Fibroblast of peridontal ligament (primary cell): Measurements from ENCODE around the gene PROSER1.
"Not testable (repeated sequence)": the region's sequence is repeated elsewhere in the genome, so short reads cannot be mapped to it uniquely, and the experiment has no call there.

ENCODE experiments used
- DNase-seq: peaks from one replicate; pipeline ENCODE4 v3.0.0-alpha.2; 2010; ENCODE audit errors: extremely low read depth

Gene PROSER1

DNA sequence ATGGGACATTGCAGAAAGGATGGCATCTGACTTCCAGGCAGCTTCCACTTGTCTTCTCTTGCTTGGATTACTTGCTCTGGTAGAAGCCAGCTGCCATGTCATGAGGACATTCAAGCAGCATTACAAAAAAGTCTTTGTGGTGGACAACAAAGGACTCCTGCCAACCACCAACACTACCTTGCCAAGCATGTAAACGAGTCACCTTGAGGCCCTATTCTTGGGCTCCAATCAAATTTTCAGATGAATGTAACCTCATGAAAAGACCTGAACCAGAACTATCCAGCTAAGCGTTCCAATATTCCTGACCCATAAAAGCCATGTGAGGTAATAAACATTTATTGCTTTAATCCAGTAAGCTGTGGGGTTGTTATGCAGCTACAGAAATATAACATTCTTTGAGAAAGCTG lies 12.5 kb downstream of the PROSER1 start:
- DNase-seq: no peak

DNA sequence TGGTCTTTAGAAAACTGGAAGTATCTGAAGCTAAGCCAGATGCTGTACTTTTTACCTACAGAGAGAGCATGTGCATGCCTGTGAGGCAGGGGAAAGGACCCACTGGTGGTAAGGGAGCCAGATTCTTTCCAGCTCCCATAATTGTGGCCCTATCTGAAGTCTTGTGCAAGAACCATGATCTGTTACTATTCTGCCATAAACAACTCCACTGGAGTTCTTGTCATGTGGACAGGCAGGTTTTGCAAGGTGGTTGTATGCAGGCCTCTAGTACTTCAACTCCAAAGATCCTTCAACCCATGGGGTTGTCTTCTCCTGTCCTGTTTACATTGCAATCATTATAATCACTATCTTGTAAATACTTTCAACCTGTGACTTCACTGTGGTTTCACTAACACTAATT lies 14.1 kb downstream of the PROSER1 start:
- peak; percentile 11 for DNase-seq

DNA sequence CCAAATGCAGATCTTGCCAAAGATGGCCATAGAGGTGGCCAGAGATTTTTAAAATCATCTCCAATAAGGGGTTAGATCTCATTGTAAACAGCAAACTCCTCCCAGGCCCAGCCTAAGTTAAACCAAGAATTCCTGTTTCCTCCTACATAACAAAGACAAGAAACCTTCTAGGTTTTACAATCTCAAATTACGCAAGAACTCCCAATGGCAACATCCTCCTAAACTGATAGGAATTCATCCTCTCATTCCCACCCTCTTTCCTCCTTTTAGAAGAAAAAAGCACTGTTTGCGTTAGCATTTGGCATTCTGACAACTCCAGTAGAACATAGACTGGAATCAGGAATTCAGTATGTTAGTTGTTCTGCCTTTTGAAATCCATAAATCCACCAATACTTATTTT lies 14.6 kb downstream of the PROSER1 start:
- DNase-seq: peak; percentile 47

DNA sequence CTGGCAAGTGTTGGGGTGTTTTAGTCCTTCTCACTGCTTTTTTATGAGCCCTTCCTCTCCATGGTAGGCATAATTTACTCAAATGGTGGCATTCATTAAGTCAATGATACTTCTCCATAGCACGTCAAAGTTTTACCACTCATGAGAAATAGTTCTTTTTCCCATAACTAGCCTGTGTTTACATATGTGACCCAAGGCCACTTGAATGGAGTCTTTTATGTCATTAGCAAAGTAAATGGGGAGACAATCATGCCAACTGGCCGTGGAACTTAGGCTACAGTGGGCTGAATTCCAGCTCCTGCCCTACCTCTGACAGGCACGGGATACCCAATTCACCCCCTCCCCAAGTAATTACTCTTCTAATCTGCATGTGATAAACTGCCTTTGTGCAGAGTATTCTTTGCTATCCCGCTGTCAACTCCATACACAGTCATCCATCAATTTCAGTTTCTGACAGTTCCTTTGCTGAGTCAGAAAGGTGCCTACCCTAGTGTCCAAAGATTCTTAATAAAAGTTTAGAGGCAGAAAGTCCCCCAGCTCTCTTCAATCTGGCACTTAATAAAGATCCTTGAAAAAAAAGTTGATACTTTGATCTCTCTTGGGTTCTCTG lies 16.9 kb downstream of the PROSER1 start:
- no peak for DNase-seq

DNA sequence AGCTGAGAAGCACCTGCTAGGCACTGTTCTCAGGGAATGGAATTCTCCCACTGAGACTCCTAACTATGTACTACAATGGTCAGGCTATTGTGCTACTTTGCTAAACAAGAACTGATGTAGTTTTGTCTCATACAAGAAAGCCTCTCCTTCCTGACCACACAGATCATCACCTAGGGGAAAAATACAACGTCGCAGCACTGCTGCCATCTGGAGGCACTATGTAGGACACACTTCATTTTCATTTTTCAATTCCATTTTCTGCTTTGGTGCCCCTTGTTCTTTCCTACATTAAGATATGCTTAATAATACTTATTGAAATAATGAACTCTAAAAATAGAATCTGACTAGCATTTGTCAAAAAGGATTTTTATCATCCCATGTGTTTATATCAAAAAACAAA lies 21.1 kb downstream of the PROSER1 start:
- DNase-seq: peak; percentile 30

DNA sequence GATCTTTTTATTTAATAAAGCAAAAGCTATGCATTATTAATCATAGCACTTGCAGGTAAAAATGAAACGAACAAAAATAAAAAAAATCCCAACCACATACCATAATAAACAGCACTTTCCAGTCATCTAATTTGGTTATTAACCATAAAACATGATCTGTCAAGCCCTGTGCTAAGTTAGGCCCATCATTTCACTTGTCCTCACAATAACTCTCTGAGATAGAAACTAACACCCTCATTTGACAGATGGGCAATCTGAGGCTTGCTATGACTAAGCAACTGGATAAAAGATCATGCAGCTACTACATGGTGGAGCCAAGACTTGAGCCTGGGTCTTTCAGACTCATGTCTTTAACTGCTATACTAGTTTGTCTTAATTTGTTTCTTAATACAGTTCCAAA lies 21.8 kb downstream of the PROSER1 start:
- DNase-seq: no peak

DNA sequence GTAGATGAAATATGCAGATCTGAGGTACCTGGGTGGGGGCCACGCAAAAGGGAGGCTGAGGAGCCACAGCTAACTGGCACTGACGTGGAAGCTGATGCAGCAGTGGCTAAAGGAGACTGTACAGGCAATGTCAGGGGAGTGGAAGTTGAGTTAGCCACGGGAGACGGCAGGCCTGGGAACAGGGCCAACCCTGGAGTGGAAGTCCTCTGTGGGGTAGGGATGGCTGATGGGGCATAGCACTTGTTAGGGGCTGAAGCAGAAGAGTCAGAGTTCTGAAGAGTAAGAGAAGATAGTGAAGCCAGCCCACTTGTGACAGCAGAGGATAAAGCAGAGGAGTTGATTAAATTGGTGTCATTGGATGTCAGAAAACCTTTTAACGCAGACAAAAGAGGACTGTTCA lies 24.4 kb downstream of the PROSER1 start:
- no peak for DNase-seq

DNA sequence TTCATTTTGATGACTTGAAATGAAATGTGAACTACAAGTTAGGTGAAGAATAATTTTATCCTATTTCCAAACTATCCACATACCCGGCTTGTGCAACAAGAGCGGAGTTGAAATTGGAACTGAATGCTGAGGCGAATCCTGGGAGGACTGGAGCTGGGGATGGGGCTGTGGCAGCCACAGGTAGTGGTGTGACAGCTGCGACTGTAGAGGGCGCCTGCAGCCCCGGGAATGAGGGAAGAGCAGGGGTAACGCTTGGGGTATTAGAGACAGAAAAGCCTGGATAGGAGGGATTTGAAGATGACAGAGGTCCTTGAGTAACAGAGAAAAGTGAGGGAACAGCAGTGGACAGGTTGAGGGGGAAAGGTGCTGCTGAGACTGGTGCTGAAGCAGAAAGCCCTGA lies 25.3 kb downstream of the PROSER1 start:
- DNase-seq: no peak

DNA sequence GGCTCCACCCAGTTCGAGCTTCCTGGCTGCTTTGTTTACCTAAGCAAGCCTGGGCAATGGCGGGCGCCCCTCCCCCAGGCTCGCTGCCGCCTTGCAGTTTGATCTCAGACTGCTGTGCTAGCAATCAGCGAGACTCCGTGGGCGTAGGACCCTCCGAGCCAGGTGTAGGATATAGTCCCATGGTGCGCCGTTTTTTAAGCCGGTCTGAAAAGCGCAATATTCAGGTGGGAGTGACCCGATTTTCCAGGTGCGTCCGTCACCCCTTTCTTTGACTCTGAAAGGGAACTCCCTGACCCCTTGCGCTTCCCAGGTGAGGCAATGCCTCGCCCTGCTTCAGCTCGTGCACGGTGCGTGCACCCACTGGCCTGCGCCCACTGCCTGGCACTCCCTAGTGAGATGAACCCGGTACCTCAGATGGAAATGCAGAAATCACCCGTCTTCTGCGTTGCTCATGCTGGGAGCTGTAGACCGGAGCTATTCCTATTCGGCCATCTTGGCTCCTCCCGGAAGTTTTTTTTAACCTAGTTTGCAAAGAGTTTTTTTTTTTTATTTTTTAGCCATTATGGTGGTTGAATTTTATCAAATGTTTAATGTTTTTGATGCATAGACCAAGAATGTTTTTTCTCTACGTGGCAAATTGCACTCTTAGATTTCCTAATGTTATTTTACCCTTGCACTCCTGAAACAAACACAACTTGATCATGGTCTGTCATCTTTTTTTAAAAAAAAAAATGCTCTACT lies 31.3 kb downstream of the PROSER1 start:
- not testable (repeated sequence) for DNase-seq

DNA sequence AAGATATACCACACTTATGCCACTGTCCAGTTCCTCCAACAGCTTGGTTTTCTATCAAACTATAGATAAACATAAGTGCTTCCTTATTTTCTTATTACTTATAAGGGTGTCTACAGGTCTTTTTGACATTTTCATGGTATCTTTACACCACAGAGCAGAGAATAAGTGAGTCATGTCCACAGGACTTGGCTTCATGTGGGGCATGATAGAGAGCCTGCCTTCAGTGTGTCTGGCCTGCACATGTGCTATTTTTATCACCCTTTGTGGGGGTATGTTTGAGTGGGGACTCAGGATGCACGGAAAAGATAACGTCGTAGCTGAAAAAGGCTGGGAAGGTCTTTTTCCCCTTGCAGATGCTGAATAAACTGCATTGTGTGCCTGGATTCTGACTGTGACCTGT lies 39.1 kb downstream of the PROSER1 start:
- no peak for DNase-seq

DNA sequence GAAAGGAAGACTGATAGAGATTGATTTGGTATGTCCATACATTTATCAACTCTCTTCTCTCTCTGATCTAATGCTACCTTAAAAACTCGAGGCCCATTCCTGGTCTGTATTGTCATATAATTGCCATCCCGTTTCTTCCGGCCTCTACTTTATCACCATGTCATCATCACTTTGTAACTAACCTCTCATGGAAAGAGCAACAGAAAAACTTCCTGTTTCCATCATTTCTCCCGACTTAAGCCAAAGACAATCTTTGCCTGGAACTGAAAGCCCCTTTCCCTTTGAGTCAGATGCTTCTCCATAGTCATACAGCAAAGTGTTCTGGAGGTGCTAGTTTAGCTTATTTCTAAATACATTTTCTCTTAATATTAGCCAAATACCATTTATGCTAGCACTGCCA lies 44.5 kb downstream of the PROSER1 start:
- no peak for DNase-seq

DNA sequence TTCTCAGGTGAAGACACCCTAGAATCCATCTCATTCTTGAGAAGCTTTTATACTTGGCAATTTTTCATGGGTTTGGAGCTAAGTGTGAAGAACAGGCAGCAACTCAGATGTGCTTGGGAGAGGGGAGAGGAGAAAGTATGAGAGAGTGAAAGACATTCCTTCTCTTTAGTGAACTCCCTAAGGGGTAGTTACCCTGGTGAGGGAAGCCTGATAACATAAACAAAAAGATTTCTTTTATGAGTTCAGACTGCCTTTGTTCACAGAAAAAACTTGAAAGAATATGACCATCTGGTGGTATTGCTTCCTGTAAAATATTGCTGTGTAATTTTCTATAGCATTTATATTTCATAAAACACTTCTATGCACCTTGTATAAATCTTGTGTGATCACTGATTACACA lies 47.2 kb downstream of the PROSER1 start, which contains the start of gene STOML3:
STOML3 (minus strand) TSS at position 139 of the 400 bp plus-strand sequence; CDS start at position 29, 110 bp downstream.
- DNase-seq: peak; percentile 5

DNA sequence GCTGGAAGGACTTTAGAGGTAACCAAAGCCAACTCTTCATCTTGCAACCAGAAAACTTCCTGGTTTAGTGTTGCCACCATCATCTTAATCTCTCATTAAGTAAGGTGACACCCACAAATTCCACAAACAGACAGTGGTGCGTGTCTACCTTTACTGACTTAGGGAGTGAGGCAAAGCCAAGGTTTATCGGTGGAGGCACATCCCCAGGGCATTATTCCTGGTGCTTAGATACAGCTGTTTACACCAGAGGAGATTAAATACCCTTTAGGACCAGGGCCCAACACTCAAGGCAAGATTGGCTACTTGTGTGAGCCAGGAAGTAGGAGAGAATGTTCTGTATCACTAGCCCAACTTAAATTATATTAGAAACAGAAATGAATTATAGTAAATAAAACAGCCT lies 56.8 kb downstream of the PROSER1 start:
- no peak for DNase-seq

DNA sequence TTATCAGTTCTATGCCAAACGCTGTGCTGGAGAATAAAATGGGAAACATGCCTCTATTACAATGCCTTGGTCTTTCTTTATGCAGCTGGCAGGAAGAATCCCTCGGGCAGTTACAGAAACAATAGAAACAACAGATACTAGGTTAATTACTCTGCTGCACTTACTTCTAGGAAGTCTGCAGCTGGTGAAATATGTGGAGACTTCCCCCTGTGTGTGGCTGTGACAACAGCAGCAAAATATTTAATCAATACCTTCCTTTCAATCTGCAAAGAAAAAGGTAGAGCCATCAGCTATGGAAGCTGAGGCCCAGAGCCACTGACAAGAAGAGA lies 57.2 kb downstream of the PROSER1 start:
- DNase-seq: no peak

DNA sequence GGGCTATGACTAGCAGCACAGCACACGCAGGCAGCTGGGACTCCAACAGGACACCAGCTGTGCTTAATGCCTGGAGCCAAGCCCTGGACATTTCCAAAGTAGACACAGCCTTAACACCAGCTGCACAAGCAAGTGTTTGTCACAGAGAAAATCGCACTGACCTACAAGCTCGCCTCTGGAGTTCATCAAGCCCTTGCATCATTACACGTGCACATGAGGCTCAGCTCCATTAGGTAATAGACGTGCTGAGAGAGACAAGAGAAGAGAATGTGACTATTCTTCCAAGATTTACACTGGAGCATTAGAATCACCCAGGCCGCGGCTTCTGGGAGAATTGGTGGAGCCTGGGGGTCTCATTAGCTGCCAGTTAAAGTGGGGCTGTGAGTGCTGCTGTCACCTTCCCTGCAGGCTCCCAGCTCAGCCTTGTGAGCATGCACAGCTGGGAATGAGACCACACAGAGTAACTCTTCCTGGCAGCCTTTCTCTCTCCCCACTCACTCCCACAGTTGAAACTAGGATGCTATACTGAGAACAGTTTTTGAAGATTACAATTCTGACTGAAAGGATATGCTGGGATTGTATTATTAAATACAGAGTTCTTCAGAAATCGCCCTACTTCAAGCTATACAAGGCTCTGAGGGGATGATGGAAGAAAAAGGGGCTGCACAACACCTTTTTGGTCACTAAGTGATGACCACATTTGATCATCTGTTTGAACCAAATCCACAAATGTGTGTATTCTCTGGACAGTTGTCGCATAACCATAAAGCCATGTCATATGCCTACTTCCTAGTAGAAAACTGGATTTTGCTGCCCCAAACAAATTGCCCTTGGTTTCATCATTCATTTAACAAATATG lies 57.8 kb downstream of the PROSER1 start:
- DNase-seq: peak; percentile 5

DNA sequence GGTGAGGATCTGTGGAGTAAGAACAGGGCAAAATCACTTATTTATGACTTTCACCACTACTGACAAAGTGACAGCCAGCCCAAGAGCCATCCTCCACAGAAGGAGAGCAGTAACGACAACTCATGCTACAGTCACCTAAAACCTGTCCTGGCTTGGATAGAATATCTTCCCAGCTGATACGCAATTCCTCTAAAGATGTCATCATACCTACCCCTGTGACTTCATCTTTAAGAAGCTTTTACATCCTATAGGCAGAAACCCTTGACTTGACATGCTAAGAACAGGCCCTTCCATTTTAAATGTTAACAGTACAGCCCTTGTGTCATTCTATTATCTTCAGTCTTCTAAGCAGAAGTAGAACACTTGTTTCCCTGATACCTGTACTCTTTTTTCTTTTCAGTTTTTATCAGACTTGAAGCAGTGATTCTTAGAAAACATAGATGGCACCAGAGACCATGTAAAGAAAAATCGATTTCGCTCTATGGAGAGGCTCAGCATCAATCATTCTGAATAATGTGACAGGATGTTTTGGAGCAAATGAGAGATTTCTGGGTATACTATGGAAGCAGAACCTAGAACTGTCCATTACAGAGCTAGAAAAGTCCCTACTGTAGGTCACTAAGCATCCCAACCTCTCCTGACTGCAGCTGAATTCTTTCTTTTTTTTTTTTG lies 67.4 kb downstream of the PROSER1 start:
- DNase-seq: no peak

DNA sequence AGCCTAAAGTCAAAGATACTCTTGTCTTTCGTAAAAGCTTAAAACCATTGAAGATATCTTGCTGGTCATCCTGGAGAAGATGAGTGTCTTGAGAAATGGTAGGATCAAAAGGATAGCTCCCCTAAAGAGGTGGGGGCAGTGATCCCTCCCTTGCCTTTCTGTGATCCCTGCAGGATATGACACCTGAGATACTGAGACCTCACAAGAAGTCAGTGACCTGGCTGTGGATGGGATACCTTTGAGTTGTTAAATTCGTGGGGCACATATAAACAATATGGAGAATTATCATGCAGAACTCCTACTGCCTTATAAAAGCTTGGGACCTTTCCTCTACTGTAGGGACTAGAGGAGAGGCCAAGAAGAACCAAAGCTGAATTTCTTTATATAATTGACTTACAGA lies 68.7 kb downstream of the PROSER1 start:
- DNase-seq: no peak

DNA sequence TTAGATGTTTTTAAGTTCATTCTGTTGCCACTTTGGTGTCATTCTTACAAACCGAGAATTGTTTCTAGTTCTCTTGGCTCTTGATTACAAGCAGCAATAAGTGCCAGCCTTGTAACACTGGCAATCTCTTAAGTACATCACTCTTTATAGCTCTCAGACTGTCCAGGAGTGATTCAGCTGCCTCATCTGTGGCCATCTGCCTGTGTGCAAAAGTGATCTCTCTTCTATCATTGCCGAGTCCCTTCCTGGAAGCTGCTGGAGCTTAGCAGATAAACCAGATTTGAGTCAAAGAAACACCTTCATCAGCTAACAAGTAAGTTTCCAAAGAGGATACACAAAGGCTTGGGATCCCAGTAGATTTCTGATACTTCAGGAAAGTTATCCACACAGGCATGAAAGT lies 70.4 kb downstream of the PROSER1 start:
- no peak for DNase-seq

DNA sequence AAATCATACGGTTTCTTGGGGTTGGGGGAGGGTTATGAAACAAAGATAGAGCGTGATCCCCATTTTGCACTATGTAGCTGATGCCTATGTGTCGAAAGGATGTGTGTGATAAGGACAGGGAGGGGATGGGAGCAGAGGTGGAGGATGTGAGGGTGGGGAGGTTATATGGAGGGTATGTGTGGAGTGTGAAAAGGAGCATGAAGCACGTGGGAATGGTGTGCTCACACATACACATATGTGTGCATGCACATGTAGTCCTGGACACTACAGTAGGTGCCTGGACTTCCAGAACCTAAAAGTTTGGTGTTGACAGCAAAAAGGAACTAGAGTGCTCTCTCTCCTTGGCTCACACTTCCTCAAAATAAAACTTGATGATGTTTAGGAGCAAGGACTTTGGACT lies 72.6 kb downstream of the PROSER1 start:
- no peak for DNase-seq

DNA sequence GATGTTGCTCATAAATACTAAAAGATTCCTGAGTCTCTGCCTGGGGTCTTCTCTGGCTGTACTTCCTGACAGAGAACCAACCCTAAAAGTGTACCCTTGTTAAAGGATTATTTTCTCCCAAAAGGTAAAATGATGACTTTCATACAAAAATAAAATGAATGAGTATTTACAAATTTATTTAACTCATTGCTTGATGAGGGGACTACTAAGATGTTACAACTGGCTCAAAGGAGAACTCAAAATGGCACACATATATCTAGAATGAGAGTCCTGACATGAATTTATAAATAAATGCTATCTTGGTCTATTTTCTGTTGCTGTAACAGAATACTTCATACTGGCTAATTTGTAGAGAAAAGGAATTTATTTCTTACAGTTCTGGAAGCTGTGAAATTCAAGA lies 77.7 kb downstream of the PROSER1 start:
- DNase-seq: no peak
